NCI-H524 treated with DMSO at 0.1 percent for 48 hours (cell line): ENCODE measurements around the gene GAS2L1.

Source experiments
- DNase-seq: peaks from one replicate; lab custom pipeline; 2025; lab: John Stamatoyannopoulos, UW

The GAS2L1 gene

GRCh38 chr22:29306175-29306834 lies at the start of gene GAS2L1:
Gene GAS2L1, plus strand, starts transcription at chr22:29306650. Its CDS starts 1,456 bp downstream, at chr22:29308106.
- peak; percentile 35 for DNase-seq

DNA sequence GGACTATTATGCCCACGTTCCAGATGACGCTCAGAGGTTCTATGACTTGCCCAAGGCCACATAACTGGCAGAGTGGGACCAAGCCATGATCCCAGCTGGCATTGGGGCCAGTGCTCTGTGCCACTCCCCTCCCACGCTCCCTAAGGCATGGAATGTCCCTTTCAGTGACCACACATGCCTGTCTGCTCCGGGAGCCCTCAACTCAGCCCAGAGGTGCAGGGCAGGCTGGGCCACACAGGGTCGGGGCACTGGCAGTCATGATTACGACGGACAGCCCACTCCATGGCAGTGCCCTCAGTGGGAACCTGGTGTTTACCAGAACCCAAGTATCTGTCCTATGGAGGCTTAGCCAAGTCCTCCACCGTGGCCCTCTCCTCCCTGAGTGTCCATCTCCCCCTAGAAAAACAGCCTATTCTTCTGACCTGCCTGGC lies 48.7 kb upstream of the GAS2L1 start:
- DNase-seq = no peak

DNA sequence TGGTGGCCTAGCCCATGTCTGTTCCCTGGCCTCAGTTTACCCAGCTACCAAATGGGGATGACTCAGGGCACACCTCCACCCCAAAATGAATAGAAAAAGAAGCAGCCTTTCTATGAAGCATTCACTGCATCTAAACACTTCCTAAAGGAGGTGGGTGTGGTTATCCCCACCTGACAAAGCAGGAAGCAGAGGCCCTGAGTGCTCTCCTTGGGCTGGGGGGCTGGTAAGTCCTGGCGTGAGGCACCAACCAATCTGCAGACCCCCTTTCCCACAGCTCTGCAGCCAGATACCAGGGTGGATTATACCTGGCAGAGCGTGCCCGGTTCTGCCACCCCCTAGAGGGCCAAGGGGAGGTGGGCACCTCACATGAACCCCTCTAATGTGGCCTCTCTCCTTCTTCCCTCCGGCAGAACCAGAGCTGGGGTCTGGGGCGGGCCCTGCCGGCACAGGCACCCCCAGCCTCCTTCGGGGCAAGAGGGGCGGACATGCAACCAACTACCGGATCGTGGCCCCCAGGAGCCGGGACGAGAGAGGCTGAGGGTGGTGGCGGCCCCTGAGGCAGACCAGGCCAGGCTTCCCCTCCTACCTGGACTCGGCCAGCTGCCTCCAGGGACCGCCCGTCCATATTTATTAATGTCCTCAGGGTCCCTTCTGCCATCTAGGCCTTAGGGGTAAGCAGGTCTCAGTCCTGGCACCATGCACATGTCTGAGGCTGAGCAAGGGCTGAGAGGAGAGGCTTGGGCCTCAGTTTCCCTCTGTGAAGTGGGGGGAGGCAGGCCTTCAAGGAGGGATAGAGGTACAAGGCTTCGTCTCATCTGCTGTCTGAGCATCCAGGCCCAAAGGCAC lies 47.8 kb upstream of the GAS2L1 start:
- no peak for DNase-seq

GRCh38 chr22:29259253-29259899 lies 47.1 kb upstream of the GAS2L1 start:
- no peak for DNase-seq

GRCh38 chr22:29260031-29260560 lies 46.4 kb upstream of the GAS2L1 start:
- no peak for DNase-seq

DNA sequence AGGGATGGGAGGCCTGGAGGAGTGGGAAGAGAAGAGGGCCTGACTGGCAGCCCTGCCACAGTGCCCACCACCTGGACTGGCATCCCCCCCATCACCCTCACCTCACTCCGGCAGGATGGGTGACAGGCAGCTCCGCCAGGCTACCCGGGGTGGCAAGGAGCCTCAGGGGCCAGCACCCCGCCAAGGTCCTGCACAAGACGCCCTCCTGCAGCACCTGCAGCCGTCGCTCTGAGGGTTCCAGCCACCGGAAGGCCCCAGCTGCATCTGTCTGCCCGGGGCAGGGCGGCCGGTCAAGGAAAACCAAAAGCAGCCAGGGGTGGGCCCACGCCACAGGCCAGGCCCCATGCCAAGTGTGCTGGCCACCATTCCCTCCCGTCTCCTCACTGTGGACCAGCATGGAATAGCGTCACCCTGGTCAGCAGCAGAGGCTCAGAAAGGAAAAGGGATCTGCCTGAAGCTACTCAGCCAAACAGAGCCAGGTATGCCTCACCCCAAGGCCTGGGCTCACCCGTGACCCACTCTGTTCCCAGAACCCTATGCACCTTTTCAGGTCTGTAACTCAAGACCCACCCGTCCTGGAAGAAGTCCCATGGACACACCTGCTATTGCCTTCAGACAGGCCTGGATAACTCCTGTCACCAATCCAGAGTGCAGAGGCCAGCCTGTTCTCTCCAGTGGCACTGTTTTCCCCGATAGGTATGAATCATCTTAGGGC lies 45.7 kb upstream of the GAS2L1 start:
- DNase-seq = no peak

- DNase-seq = no peak
Observed at GRCh38 chr22:29263791-29264276, 42.6 kb upstream of the GAS2L1 start.

GRCh38 chr22:29265305-29265704 lies 41.1 kb upstream of the GAS2L1 start:
- DNase-seq = no peak

- no peak for DNase-seq
Observed at GRCh38 chr22:29265929-29266328, 40.5 kb upstream of the GAS2L1 start.

DNA sequence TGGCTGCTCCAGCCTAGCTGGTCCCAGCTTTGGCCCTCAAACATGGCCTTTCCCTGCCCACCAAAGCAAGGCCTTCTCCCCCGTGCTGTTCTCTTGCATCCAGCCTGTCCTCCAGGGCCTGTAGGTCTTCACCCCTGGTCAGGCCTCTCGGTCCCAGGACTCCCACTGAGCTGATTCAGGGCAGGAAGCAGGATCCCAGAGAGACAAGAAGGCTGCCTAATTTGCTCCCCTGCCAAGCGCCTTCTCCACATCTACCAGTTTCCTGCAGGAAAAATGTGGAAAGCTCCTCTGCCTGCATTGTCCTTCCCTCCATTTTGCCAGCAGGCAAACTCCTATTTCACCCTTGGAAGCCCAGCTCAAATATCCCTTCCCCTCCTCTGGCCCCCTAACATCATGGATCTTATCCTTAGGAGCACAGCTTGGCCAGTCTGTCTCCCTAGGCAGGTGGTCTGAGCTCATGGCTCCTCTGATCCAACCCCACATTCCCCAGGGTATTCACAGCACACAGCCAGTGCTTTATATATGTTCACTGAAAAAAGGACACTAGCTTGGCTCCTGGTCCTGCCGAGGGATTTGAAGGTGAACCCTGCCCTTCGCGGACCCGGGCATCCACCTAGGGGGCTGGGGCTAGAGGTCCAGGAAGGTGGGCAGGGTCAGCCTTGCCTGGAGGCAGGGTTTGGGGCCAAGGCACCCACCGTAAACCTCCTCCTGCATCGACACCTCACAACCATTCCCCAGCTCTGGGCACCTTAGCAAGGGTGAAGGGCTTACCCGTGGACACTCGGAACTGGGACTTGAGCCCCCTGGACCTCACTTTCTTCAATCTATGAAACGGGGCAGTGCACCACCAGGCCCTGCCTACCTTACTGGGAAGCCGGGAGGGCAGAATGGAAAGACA lies 39.6 kb upstream of the GAS2L1 start:
- DNase-seq = no peak

DNA sequence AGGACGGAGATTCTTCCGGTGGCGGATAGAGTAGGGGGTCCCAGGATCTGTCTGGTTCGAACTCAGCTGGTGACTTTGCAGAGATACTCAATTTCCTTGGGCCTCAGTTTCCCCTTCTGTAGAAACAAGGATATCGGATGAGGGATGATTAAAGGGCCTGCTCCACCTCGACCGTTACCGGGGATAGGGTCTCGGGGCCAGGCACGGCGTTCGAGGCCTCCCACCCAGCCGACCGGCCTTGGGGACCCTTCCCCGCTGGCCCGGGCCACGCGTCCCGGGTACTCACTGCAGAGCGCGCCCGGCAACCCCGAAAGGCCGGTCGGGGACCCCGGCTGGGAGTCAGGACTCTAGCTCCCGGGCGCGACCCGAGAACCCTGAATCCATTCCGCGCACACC lies 39.0 kb upstream of the GAS2L1 start:
- DNase-seq = no peak

DNA sequence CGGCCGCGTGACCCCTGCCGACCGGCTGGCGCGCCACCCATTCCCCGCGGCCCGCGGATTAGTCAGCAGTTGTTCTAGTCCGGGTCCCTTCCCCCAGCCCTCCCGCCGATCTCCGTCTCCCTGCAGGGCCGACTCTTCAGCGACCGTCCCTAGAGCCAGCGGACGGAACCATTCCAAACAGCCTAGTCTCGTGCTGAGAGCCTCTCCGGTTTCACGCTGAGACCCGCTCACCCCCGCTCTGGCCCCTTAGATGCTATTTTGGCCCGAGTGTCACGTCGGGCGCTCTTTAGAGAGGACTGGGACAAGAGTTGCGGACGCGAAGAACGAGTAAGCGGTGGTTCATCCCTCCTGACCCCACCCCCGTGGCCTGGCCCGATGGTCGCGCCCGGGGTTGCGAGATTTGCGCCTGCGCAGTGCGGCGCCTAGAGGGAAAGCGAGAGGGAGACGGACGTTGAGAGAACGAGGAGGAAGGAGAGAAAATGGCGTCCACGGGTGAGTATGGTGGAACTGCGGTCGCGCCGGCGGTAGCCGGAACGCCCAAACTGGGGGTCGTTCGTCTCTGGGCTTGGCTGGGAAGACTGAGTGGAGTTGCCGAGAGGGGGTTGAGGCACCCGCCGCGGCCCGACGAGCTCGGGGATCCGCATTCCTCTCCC lies 38.5 kb upstream of the GAS2L1 start, which contains the start of the genes EWSR1 and RHBDD3:
EWSR1 (plus strand) TSS at position 411 of the 653 bp plus-strand sequence; CDS start at position 480, 69 bp downstream.
RHBDD3 (minus strand) TSS at position 124 of the 653 bp plus-strand sequence. CDS start 2,355 bp downstream, outside the sequence.
- DNase-seq = peak; percentile 83

DNA sequence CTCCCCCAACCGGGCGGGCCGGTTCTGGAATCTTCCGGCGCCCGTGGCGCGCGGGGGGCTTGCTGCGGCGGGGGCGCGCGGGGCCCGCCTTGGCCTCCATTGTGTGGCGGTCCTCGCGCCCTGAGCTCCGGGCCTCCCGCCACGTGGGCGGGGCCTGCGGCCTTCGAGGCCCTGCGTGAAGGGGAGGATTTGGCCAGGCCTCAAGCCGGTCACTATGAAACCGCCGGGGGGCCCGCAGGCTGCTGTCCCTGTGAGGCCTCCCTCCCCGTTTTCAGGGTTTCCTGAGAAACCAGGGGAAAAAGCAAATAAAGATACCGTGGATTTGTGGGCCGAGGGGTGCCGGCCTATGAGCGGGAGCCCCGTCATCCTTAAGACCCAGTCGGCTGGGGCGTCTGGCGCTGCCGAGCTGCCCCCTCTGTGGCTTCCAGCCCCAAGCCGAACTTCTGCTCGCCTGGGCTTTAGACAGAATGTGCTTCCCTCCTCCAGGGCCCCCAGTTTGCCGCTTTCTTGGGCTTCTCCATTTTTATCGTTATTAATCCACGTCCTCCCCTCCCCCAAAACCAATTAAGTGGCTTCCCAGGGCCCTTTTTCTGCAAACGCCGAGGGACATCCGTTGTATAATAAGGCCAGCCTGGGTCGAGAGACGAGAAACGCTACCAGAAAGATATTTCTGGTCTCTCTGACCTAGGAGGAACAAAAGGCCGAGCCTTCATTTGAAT lies 37.8 kb upstream of the GAS2L1 start:
- no peak for DNase-seq

DNA sequence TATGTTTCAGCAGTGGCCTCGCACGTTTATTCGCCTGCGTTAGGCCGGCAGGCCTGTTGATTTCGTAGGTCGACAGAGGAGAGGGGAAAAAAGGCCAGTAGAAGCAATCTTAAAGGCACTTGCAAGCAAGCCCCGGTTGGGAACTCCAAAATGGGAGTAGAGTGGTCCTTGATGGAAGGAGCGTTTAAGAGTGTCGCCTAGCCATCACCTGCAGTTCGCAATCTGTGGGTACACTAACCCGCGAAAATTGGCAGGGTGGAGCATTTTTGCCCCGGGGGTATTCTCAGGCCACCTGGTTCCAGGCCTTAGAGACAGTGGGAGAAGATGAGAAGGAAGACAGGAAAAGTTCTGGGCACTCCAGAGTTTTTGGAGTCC lies 37.2 kb upstream of the GAS2L1 start:
- no peak for DNase-seq

DNA sequence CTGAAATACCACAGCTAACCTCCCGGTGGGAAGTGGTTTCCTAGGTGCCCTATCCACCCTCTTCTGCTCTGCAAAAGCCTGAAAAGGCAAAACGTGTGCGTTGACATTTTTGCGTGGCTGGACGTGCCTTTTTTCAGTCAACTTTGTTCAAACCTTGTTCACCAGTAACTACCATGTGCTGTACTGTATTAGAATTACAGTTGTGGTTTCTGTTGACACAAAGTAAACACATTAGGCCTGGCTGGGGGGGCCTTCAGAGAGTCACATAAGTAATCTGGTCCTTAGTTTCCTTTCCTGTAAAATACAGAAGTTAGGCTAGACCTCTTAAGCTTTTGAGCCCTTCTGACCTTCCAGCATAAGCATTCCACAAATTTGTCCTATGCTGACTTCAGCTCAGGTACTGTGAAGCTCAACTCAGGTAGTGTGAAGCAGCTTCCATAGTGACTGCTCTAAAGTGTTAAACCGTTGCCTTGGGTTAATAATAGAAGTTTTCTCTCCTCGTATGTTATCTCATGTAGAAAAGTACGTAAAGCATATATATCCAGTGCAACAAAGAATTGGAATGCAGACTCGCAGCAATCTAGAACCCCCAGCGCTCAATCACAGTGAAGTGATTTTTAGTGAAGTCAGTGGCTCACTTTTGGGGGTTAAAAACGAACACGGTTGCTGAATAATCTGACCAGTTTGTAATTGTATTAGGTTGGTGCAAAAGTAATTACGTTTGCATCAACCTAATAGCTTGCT lies 36.5 kb upstream of the GAS2L1 start:
- DNase-seq = no peak

DNA sequence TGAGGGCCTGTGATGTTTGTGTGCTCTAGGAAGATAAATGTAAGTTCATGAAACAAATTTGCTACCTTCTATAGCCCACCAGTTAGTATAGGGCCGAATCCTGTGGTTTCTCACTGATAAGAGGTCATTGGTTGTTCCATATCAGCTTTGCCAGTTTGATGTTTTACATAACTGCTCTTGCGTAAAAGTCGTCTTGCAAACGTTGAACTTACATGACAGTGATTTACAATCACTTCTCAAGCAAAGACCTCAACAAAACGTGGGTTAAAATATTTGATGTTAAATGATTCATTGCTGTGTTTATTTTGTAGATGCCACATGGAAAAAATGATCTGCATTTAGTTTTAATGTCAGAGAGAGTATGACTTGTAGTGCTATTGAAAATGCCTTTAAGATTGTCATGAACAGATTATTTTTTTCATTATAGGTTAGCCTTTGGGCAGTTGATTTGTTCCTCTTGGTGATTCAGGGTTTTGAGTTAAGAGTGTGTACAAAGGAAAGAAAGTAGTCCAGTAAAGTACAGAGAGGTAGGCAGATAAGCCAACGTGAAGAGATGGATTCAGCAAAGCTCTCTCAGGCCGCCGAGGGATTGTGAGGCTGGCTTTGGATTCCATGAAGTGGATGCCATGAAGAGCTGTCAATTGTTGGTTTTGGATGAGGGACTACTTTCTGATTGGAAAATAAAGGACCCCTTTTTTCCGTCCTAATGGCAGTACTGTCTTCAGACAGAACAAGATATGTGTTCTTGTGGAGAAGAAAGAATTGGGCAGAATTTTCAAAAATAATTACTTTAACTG lies 35.8 kb upstream of the GAS2L1 start:
- no peak for DNase-seq

- no peak for DNase-seq
Observed at GRCh38 chr22:29272624-29273023, 33.8 kb upstream of the GAS2L1 start.

- DNase-seq = no peak
Observed at GRCh38 chr22:29275167-29275566, 31.3 kb upstream of the GAS2L1 start.
